ENCODE measurements around the gene PRSS53. TPM values are rescaled to one million over a fixed set of nuclear protein-coding genes. Genes with fewer than 3 reads are reported as not detected.
"Not testable (repeated sequence)": the region's sequence is repeated elsewhere in the genome, so short reads cannot be mapped to it uniquely, and the experiment has no call there.

The PRSS53 gene
- total RNA-seq = 1 to 10 TPM in 1 of 2 donors, under 1 TPM in 1; 0.61 to 1.1 TPM
- long read RNA-seq = 0 reads

DNA sequence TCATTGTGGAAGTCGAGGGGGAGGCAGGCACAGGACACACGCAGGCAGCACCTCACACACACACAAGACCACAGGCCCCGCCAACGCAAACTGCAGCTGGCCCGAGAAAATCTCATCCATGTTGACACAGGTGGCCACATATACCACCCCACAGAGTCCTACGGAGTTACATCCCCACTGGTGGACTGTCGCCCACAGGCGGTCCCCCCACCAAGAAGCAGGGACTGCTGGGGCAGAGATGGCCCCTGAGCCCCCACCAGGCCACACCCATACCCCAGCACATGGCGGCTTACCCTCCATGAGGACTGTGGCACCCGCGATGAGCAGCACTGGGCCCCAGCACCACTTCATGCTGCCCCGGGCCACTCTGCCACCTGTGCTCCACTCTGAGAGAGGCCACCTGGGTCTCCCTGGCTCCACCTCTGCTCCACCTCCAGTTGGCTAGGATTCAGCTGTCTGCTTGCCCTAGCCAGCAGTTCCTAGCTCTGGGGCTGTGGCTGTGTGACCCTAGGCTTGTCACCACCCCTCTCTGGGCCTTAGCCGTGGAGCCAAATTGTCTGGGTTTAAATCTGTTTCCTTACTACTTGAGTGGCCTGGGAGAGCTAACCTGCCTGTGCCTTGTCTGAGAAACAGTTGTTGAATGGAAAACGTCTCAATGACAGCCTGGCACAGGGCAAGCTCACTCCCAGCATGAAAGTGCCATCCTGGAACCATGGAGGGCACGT, at the start of gene PRSS53:
PRSS53 (minus strand) TSS at position 485 of the 725 bp plus-strand sequence; CDS start at position 351, 134 bp downstream.
- intact Hi-C loops (cut with DNase I, micrococcal nuclease) = no loop called here
- ATAC-seq = no peak

GRCh38 chr16:31136822-31137499, 48.2 kb upstream of the PRSS53 start:
- DNase-seq; intact Hi-C loops (cut with DNase I, micrococcal nuclease); ATAC-seq: not testable (repeated sequence)

More for the DNA sequence above, at the start of gene PRSS53:
- DNase-seq = no peak

GRCh38 chr16:31136287-31136662, 47.5 kb upstream of the PRSS53 start:
- intact Hi-C loops (cut with DNase I, micrococcal nuclease) = no loop called here
- ATAC-seq (no peak), DNase-seq (no peak)

DNA sequence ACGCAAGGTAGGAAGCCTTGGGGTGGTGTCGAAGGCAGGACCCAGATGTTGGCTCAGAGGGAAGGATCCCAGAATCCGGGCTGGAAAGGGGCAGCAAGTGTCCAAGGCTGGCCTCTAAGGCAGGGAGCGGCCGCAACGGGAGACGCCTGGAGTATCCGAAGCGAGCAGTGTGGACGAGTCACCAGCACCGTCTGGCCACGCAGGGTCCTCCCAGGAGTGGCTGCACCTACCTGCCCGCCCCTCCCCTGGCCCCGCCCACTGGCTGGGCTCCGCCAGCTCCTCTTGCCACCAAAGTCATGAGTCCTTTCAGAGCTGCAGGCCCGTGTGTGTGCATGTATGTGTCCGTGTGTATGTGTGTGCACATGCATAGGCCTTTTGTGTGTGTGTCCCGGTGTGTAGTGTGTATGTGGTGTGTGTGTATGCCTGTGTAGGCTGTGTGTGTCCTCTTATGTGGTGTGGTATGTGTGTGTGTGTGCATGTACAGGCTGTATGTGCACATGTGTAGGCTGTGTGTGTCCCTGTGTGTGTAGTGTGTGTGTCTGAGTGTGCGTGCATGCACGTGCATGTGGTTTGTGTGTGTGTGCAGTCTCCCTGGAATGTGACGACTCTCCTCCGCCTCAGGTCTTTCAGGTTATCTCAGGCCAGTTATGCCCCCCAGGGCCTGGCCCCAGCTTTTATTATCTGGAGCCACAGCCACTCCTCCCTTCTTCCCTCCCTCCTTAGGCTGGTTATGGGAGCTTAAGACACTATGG, 47.0 kb upstream of the PRSS53 start, which contains the start of gene PRSS8:
PRSS8 (minus strand) TSS at position 193 of the 752 bp plus-strand sequence. CDS start 229 bp downstream, outside the sequence.
- ATAC-seq = peak; percentile 57
- intact Hi-C loops (cut with DNase I, micrococcal nuclease) = no loop called here
- peak; percentile 94 for DNase-seq

DNA sequence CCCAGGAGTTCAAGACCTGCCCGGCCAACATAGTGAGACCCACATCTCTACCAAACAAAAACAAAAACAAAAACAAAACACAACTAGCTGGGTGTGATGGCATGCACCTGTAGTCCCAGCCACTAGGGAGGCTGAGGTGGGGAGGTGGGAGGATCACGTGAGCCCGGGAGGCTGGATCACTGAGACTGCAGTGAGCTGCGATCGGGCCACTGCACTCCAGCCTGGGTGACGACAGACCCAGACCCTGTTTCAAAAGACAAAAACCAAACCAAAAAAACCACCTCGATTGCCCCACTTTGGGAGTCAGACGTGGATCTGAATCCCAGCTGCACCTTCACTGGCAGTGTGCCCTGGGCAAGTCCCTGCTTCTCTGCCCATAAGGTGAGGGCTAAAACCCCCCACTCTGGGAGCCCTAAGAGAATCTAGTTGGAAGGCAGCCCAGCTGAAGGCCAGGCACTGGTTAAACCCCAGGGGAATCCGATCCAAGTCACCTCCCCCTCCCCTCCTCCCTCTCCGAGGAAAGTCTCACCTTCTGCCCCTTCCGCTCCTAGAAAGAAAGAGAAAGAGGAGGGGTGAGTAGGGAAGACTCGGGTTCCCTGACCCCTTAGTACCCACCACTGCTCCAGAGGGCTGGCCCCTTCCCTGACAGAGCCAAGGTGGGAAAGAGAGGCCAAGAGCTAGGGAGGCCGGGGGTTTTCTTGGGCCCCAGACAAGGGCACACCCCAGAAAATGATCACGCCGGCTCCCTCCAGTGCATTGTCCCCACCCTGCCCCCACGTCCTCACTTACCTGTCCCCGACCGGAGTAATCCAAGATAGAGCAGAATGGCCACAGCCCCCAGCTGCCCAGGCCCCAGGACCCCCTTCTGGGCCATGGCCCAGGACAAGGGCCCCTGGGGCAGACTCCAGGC, 46.1 kb upstream of the PRSS53 start:
- intact Hi-C loops (cut with DNase I, micrococcal nuclease) = no loop called here
- DNase-seq (peak; percentile 73 to 80), ATAC-seq (peak; percentile 40)

DNA sequence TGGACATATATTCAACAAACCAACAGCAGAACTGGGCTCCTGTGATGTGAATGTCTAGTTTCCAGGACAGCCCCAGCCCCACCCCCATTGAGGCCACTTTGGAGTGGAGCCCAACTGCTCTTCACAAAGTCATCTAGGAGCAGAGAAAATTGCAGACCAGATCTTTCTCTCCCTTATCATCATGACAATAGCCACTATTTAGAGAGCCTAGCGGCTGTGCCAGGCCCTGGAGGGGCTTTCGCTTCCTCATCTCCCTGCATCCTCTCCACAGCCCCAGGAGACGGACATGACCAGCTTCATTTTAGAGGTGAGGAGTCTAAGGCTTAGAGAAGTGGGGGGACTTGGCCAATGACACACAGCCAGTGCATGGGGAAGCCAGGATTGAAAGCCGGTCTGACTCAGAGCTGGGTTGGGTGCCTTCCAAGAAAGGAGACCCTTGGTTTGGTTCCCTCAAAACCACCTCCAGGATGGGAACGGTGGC, 45.4 kb upstream of the PRSS53 start:
- intact Hi-C loops (cut with DNase I, micrococcal nuclease) = no loop called here
- no peak for ATAC-seq
- DNase-seq = no peak

GRCh38 chr16:31133046-31133501, 44.3 kb upstream of the PRSS53 start:
- ATAC-seq (no peak), DNase-seq (no peak)
- intact Hi-C loops (cut with DNase I, micrococcal nuclease) = no loop called here

- intact Hi-C loops (cut with DNase I, micrococcal nuclease) = no loop called here
- DNase-seq (no peak), ATAC-seq (no peak)
These were observed 43.7 kb upstream of the PRSS53 start for GRCh38 chr16:31132303-31132979.

- peak; percentile 51 for ATAC-seq
- intact Hi-C loops (cut with DNase I, micrococcal nuclease) = no loop called here
These were observed 43.1 kb upstream of the PRSS53 start for GRCh38 chr16:31131841-31132271.

DNA sequence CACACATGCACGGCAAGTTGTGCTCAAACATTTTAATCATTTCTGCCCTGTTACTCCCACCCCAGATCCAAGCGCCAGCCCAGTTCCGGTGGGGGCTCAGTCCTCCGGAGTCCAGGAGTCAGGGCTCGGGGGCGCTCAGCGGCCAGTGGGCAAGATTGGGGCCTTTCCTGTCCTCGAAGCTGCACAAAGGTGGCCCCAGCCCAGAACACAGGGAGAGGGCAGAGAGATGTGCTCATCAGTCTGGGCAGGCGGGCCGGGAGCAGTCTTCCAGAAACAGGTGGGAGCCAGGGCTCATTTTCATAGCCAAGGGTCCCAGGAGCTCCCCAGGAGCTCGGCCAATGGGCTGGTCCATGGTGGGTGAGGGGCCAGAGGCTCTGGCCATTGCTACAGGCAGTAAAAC, 42.7 kb upstream of the PRSS53 start:
- intact Hi-C loops (cut with DNase I, micrococcal nuclease) = no loop called here
- ATAC-seq = no peak
- DNase-seq = no peak

More at GRCh38 chr16:31131841-31132271, 43.1 kb upstream of the PRSS53 start:
- peak; percentile 75 to 89 for DNase-seq

DNA sequence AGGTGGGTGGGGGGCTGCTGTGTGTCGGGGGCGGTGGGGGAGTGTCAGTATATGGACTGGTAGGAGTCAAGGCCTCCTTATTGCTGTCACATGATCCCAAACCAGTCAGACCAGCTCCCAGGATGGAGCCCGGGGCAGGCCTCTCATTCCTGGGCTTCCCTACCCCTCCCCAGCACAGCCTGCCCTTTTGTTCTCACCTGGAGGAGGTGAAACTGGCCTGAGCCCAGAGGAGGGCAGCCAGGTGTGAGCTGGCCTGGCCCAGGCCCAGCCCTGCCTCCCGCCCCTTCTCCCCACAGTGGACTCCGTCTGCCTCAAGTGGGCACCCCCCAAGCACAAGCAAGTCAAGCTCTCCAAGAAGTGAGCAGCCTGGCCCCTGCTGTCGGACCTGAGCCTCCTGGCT, 42.2 kb upstream of the PRSS53 start:
- ATAC-seq (peak; percentile 61), DNase-seq (peak; percentile 87 to 95)
- intact Hi-C loops (cut with DNase I, micrococcal nuclease) = no loop called here

DNA sequence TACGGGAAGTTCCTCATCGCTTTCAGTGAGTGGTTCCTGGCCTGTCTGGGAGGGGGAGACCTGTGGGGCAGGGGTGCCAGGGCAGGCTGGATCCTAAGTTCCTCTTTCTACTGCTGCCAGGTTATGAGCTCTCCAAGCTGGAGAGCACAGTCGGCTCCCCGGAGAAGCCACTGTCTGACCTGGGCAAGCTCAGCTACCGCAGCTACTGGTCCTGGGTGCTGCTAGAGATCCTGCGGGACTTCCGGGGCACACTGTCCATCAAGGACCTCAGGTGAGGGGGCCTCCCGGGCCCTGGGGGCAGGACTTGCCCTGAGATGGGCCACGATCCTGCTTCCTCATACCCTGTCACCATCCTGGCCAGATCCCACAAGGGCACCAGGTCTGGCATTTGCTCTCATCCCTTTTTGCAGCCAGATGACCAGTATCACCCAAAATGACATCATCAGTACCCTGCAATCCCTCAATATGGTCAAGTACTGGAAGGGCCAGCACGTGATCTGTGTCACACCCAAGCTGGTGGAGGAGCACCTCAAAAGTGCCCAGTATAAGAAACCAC, 41.7 kb upstream of the PRSS53 start:
- ATAC-seq (peak; percentile 0), DNase-seq (no peak)
- intact Hi-C loops (cut with DNase I, micrococcal nuclease) = no loop called here

GRCh38 chr16:31129568-31130335, 41.0 kb upstream of the PRSS53 start:
- intact Hi-C loops (cut with DNase I, micrococcal nuclease) = no loop called here
- peak in 1 of 2 donors; percentile 63 for DNase-seq
- ATAC-seq = no peak

GRCh38 chr16:31128711-31129567, 40.2 kb upstream of the PRSS53 start:
- DNase-seq (peak; percentile 68 to 88), ATAC-seq (peak; percentile 54)
- intact Hi-C loops (cut with DNase I, micrococcal nuclease) = no loop called here

GRCh38 chr16:31127182-31127581, 38.4 kb upstream of the PRSS53 start:
- intact Hi-C loops (cut with DNase I, micrococcal nuclease) = no loop called here
- DNase-seq = no peak
- no peak for ATAC-seq

GRCh38 chr16:31125844-31126243, 37.1 kb upstream of the PRSS53 start:
- intact Hi-C loops (cut with DNase I, micrococcal nuclease) = no loop called here
- DNase-seq = no peak
- no peak for ATAC-seq

All from left colon (tissue), 2 donors.